Transverse colon (tissue), 4 donors: Measurements from ENCODE around the gene CBY2.

Experiments used
- EP300 ChIP-seq: sonication (generic); formaldehyde crosslinking; IDR thresholded peaks from one replicate; pipeline ENCODE4 v1.6.1; 2017; ENCODE audit warnings: antibody characterized with exemption, low read depth
- POLR2A ChIP-seq: fragments of 450-650 bp; IDR thresholded peaks from one replicate; pipeline ENCODE4 v1.6.1; 2016; ENCODE audit warnings: antibody characterized with exemption, mild to moderate bottlenecking, moderate library complexity
- POLR2AphosphoS5 ChIP-seq, 3 donors: sonication (generic); formaldehyde crosslinking; IDR thresholded peaks; one replicate each; pipeline ENCODE4 v1.6.1; 2016; ENCODE audit warnings: antibody characterized with exemption in 3 of 3
- TF ChIP-seq, protein P1 (sequence below), 5 experiments: fragments of 200-600 bp in 3 of 5; fragments of 450-650 bp in 2 of 5; sonication (generic) in 3 of 5; IDR thresholded peaks; 1 replicate in 2 of 5; 2 replicates in 3 of 5; pipeline ENCODE4 v1.5.1; 2016 to 2017; ENCODE audit warnings: antibody characterized with exemption in 5 of 5, inconsistent platforms in 3 of 5, mild to moderate bottlenecking in 2 of 5, moderate library complexity in 1 of 5

DNA sequence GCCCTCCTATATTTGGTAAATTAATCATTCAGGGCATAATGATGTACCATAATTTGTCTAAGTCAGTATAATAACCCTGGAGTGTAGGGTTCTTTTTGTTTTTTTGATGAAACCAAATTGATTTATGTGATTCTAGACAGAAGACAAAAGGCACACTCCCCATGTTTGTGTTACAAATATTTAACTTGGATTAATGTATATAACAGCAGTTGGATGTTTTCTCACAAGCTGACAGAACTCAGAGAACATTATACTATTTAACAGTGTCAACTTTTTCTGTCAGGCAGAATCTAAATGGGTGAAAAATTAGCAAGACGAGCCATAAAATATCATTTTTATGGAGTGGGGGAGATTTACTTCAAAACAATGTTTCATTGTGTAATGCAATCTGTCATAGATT is 15.2 kb downstream of the CBY2 start:
- TF ChIP-seq POLR2A (no peak), POLR2AphosphoS5 (IDR thresholded peaks at IDR 0.05) (no peak), EP300 (no peak)
- TF ChIP-seq, protein P1, sequence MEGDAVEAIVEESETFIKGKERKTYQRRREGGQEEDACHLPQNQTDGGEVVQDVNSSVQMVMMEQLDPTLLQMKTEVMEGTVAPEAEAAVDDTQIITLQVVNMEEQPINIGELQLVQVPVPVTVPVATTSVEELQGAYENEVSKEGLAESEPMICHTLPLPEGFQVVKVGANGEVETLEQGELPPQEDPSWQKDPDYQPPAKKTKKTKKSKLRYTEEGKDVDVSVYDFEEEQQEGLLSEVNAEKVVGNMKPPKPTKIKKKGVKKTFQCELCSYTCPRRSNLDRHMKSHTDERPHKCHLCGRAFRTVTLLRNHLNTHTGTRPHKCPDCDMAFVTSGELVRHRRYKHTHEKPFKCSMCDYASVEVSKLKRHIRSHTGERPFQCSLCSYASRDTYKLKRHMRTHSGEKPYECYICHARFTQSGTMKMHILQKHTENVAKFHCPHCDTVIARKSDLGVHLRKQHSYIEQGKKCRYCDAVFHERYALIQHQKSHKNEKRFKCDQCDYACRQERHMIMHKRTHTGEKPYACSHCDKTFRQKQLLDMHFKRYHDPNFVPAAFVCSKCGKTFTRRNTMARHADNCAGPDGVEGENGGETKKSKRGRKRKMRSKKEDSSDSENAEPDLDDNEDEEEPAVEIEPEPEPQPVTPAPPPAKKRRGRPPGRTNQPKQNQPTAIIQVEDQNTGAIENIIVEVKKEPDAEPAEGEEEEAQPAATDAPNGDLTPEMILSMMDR (IDR thresholded peaks at IDR 0.05) = no peak
